GM12878 (cell line): ENCODE data around the gene NTM. TPM values are rescaled to one million over a fixed set of nuclear protein-coding genes. Genes with fewer than 3 reads are reported as not detected.
A peak's percentile ranks its signal among the peaks of the same experiment; 100 is the strongest.

Experiments
- CBX3 ChIP-seq: fragments of 200-600 bp; sonication (generic); IDR thresholded peaks from 2 replicates; pipeline ENCODE4 v1.6.1; 2016; ENCODE audit warnings: low read depth, borderline replicate concordance
- CBX5 ChIP-seq: sonication (generic); IDR thresholded peaks from 2 replicates; pipeline ENCODE4 v1.6.1; 2016; ENCODE audit warnings: low read depth, moderate library complexity, mild to moderate bottlenecking, inconsistent platforms
- CREB1 ChIP-seq: IDR thresholded peaks from 2 replicates; pipeline ENCODE4 v1.6.1; 2012; ENCODE audit warnings: low read depth, mild to moderate bottlenecking, inconsistent platforms
- EP300 ChIP-seq, 2 experiments: fragments of 150-350 bp in 1 of 2; IDR thresholded peaks; 2 replicates each; pipeline ENCODE4 v1.6.1; 2011 to 2012; ENCODE audit warnings: low read depth in 2 of 2, low read length in 2 of 2, borderline replicate concordance in 1 of 2, improper control_type of control experiment in 1 of 2, inconsistent platforms in 1 of 2; ENCODE audit not compliant: control insufficient read depth in 1 of 2
- IRF4 ChIP-seq: IDR thresholded peaks from 2 replicates; pipeline ENCODE4 v1.6.1; 2011; ENCODE audit warnings: low read depth, low read length
- JUNB ChIP-seq: IDR thresholded peaks from 2 replicates; pipeline ENCODE4 v1.6.1; 2016; ENCODE audit warnings: antibody characterized with exemption, mild to moderate bottlenecking
- KDM1A ChIP-seq: fragments of 200-600 bp; sonication (generic); IDR thresholded peaks from 2 replicates; pipeline ENCODE4 v1.6.1; 2016; ENCODE audit warnings: borderline replicate concordance
- KLF5 ChIP-seq: fragments of 450-650 bp; IDR thresholded peaks from 2 replicates; pipeline ENCODE4 v1.6.1; 2014; ENCODE audit warnings: mild to moderate bottlenecking; ENCODE audit not compliant: partially characterized antibody
- MEF2B ChIP-seq: fragments of 450-650 bp; IDR thresholded peaks from 2 replicates; pipeline ENCODE4 v1.6.1; 2018; ENCODE audit warnings: mild to moderate bottlenecking, moderate library complexity; ENCODE audit not compliant: partially characterized antibody, poor library complexity, severe bottlenecking
- NFYB ChIP-seq: IDR thresholded peaks from 2 replicates; pipeline ENCODE4 v1.6.1; 2011; ENCODE audit warnings: low read depth, mild to moderate bottlenecking, low read length, improper control_type of control experiment, moderate library complexity; ENCODE audit not compliant: insufficient read depth
- NR2F1 ChIP-seq: fragments of 450-650 bp; conservative IDR thresholded peaks from 2 replicates; pipeline ENCODE4 v1.6.1; 2017; ENCODE audit warnings: mild to moderate bottlenecking
- PAX5 ChIP-seq: IDR thresholded peaks from 2 replicates; pipeline ENCODE4 v1.6.1; 2011; ENCODE audit warnings: low read depth, low read length, borderline replicate concordance
- POU2F2 ChIP-seq: IDR thresholded peaks from 3 replicates; pipeline ENCODE4 v1.6.1; 2011; ENCODE audit warnings: low read depth, mild to moderate bottlenecking, low read length, borderline replicate concordance
- SMAD5 ChIP-seq: IDR thresholded peaks from 2 replicates; pipeline ENCODE4 v1.6.1; 2016; ENCODE audit warnings: antibody characterized with exemption, low read depth
- SREBF1 ChIP-seq: IDR thresholded peaks from 2 replicates; pipeline ENCODE4 v1.6.1; 2012; ENCODE audit warnings: mild to moderate bottlenecking, low read length
- TCF12 ChIP-seq: IDR thresholded peaks from 2 replicates; pipeline ENCODE4 v1.6.1; 2011; ENCODE audit warnings: low read depth, mild to moderate bottlenecking, low read length
- ZNF217 ChIP-seq: fragments of 450-650 bp; IDR thresholded peaks from 2 replicates; pipeline ENCODE4 v1.6.1; 2017; ENCODE audit warnings: antibody characterized with exemption, mild to moderate bottlenecking
- polyA plus RNA-seq, 11 experiments: library from polyadenylated mRNA; depleted of rRNA in 4 of 11; unstranded in 6 of 11; stranded (reverse) in 5 of 11; fragments of >200 nt; fragmentation: Nextera tagmentation in 4 of 11; fragmentation: Illumina TruSeq in 1 of 11; extraction: Ambion mirVana in 4 of 11; extraction: Trizol in 1 of 11; gene quantifications; 1 replicate in 1 of 11; 2 replicates in 10 of 11; pipeline versions ENCODE4 v1.2.1 to v1.2.3, GENCODE V29; 2011 to 2016; ENCODE audit warnings: inconsistent platforms in 2 of 11, missing spikeins in 2 of 11, low read depth in 1 of 11
- total RNA-seq, 4 experiments: library from RNA; depleted of rRNA in 3 of 4; stranded (reverse); fragments of >200 nt in 3 of 4; fragmentation: Illumina TruSeq in 1 of 4; extraction: Trizol in 1 of 4; gene quantifications; 2 replicates each; pipeline versions ENCODE4 v1.2.1 to v1.2.3, GENCODE V29; 2013 to 2021
- TF ChIP-seq, protein P1 (sequence below): IDR thresholded peaks from 2 replicates; pipeline ENCODE4 v1.6.1; 2012; ENCODE audit warnings: low read depth, low read length, improper control_type of control experiment
- TF ChIP-seq, protein P2 (sequence below): IDR thresholded peaks from 2 replicates; pipeline ENCODE4 v1.6.1; 2011; ENCODE audit warnings: mild to moderate bottlenecking, low read depth, low read length, moderate library complexity; ENCODE audit not compliant: insufficient replicate concordance
- TF ChIP-seq, protein P3 (sequence below): fragments of 450-650 bp; IDR thresholded peaks from 2 replicates; pipeline ENCODE4 v1.6.1; 2017; ENCODE audit warnings: mild to moderate bottlenecking
- TF ChIP-seq, protein P4 (sequence below): IDR thresholded peaks from 2 replicates; pipeline ENCODE4 v1.6.1; 2011; ENCODE audit warnings: low read depth, low read length, improper control_type of control experiment, borderline replicate concordance
- TF ChIP-seq, protein P5 (sequence below): fragments of 450-650 bp; IDR thresholded peaks from 2 replicates; pipeline ENCODE4 v1.6.1; 2018; ENCODE audit warnings: mild to moderate bottlenecking, low read depth, moderate library complexity; ENCODE audit not compliant: partially characterized antibody

Gene NTM
- total and polyA plus RNA-seq, 10 of the 15 experiments (the other 5 are each of a cell fraction or from before 2014, with no cell fraction given) = not detected

DNA sequence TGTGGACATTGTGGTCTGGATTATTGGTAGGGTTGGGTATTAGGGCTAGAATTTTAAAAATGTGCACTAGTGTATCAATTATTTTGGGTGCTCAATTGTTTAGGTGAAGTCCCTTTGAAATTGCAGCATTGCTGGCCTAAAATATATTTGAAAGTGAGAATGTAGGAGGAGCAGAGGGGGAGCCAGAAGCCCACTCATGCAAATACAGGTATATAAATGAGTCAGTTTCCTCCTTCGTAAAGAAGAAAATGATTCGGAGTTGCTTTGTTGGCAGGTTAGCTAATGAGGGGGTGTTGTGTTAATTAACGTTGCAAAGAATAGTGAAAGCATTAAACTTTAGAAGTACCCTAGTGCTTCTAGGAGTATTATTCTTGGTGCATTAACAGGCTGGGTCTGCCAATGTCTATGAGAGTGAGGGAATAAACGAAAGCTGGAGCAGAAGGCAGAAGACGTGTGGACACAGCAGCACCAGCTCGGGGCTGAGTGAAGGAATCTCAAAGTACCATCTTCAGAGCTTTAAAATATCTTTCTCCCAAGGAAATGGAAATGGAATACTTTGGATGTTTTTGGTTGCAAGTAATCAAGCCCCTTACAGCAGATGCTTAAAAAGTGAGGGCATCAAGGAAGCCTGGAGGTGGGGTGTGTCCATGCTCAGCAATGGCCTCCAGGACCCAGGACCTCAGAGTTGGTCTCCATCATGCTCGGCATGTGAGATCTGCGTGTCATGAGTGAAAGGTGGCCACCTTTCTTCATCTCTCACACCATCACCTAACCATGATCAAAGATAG lies 522.9 kb downstream of the NTM start (continued):
- TF ChIP-seq NFYB (no peak), CBX3 (no peak), CBX5 (no peak; the same call in 1 of the 2 replicates), JUNB (peak; percentile 95), MEF2B (peak; percentile 85), SREBF1 (no peak), NR2F1 (0 out of 2 replicates have a peak, but pooled peaks have one; percentile 25), TCF12 (0 out of 2 replicates have a peak, but pooled peaks have one; percentile 22), KLF5 (no peak), IRF4 (peak; percentile 93), SMAD5 (no peak), KDM1A (no peak), PAX5 (peak; percentile 55; the same call in 1 of the 2 replicates), EP300 (IDR thresholded peaks at IDR 0.05; ENCODE audit: borderline replicate concordance in 1 of 2, control insufficient read depth in 1 of 2, low read depth in 2 of 2, low read length in 2 of 2) (peak; percentile 89 to 97), POU2F2 (peak; percentile 99), ZNF217 (0 out of 2 replicates have a peak, but pooled peaks have one; percentile 40), CREB1 (peak; percentile 58; the same call in 1 of the 2 replicates)
- TF ChIP-seq, protein P1, sequence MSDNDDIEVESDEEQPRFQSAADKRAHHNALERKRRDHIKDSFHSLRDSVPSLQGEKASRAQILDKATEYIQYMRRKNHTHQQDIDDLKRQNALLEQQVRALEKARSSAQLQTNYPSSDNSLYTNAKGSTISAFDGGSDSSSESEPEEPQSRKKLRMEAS = no peak
- TF ChIP-seq, protein P2, sequence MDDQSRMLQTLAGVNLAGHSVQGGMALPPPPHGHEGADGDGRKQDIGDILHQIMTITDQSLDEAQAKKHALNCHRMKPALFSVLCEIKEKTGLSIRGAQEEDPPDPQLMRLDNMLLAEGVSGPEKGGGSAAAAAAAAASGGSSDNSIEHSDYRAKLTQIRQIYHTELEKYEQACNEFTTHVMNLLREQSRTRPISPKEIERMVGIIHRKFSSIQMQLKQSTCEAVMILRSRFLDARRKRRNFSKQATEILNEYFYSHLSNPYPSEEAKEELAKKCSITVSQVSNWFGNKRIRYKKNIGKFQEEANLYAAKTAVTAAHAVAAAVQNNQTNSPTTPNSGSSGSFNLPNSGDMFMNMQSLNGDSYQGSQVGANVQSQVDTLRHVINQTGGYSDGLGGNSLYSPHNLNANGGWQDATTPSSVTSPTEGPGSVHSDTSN = no peak
- TF ChIP-seq, protein P3, sequence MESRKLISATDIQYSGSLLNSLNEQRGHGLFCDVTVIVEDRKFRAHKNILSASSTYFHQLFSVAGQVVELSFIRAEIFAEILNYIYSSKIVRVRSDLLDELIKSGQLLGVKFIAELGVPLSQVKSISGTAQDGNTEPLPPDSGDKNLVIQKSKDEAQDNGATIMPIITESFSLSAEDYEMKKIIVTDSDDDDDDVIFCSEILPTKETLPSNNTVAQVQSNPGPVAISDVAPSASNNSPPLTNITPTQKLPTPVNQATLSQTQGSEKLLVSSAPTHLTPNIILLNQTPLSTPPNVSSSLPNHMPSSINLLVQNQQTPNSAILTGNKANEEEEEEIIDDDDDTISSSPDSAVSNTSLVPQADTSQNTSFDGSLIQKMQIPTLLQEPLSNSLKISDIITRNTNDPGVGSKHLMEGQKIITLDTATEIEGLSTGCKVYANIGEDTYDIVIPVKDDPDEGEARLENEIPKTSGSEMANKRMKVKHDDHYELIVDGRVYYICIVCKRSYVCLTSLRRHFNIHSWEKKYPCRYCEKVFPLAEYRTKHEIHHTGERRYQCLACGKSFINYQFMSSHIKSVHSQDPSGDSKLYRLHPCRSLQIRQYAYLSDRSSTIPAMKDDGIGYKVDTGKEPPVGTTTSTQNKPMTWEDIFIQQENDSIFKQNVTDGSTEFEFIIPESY = no peak
- TF ChIP-seq, protein P4, sequence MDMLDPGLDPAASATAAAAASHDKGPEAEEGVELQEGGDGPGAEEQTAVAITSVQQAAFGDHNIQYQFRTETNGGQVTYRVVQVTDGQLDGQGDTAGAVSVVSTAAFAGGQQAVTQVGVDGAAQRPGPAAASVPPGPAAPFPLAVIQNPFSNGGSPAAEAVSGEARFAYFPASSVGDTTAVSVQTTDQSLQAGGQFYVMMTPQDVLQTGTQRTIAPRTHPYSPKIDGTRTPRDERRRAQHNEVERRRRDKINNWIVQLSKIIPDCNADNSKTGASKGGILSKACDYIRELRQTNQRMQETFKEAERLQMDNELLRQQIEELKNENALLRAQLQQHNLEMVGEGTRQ = no peak
- TF ChIP-seq, protein P5, sequence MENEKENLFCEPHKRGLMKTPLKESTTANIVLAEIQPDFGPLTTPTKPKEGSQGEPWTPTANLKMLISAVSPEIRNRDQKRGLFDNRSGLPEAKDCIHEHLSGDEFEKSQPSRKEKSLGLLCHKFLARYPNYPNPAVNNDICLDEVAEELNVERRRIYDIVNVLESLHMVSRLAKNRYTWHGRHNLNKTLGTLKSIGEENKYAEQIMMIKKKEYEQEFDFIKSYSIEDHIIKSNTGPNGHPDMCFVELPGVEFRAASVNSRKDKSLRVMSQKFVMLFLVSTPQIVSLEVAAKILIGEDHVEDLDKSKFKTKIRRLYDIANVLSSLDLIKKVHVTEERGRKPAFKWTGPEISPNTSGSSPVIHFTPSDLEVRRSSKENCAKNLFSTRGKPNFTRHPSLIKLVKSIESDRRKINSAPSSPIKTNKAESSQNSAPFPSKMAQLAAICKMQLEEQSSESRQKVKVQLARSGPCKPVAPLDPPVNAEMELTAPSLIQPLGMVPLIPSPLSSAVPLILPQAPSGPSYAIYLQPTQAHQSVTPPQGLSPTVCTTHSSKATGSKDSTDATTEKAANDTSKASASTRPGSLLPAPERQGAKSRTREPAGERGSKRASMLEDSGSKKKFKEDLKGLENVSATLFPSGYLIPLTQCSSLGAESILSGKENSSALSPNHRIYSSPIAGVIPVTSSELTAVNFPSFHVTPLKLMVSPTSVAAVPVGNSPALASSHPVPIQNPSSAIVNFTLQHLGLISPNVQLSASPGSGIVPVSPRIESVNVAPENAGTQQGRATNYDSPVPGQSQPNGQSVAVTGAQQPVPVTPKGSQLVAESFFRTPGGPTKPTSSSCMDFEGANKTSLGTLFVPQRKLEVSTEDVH = no peak
